Esophagus muscularis mucosa (tissue), 4 donors: ENCODE data around the gene LMF1. TPM values are rescaled to one million over a fixed set of nuclear protein-coding genes. Genes with fewer than 3 reads are reported as not detected.

Source experiments
- DNase-seq: peaks from one replicate; pipeline ENCODE4 v3.0.0-alpha.2; 2017; ENCODE audit errors: extremely low spot score
- H3K27ac ChIP-seq, 4 donors: fragments of 200-600 bp; sonication (generic); replicated peaks in 1 of 4; 1 replicate in 3 of 4; 2 replicates in 1 of 4; pipeline ENCODE4 v1.5.1; 2016 to 2019; ENCODE audit warnings: mild to moderate bottlenecking in 1 of 4
- H3K27me3 ChIP-seq, 4 donors: fragments of 200-600 bp; sonication (generic); one replicate each; pipeline versions ENCODE4 v1.5.1 to v1.6.0; 2016 to 2019
- H3K36me3 ChIP-seq, 4 donors: fragments of 200-600 bp; sonication (generic); one replicate each; pipeline ENCODE4 v1.5.1; 2016 to 2019
- H3K4me1 ChIP-seq, 4 donors: fragments of 200-600 bp; sonication (generic); one replicate each; pipeline ENCODE4 v1.5.1; 2016 to 2019
- H3K4me3 ChIP-seq, 4 donors: fragments of 200-600 bp; sonication (generic); 1 replicate in 2 of 4; 2 replicates in 2 of 4; pipeline ENCODE4 v1.5.1; 2016 to 2019; ENCODE audit warnings: mild to moderate bottlenecking in 4 of 4, moderate library complexity in 1 of 4
- H3K9me3 ChIP-seq, 4 donors: fragments of 200-600 bp; sonication (generic); 1 replicate in 3 of 4; 2 replicates in 1 of 4; pipeline ENCODE4 v1.5.1; 2016 to 2019
- CTCF ChIP-seq, 3 experiments: fragments of 200-600 bp in 2 of 3; fragments of 450-650 bp in 1 of 3; sonication (generic) in 2 of 3; IDR thresholded peaks; one replicate each; pipeline ENCODE4 v1.5.1; 2017 to 2019; ENCODE audit warnings: antibody characterized with exemption in 3 of 3, mild to moderate bottlenecking in 2 of 3, moderate library complexity in 1 of 3
- EP300 ChIP-seq: sonication (generic); formaldehyde crosslinking; IDR thresholded peaks from one replicate; pipeline ENCODE4 v1.6.1; 2017; ENCODE audit warnings: antibody characterized with exemption
- POLR2A ChIP-seq: fragments of 450-650 bp; IDR thresholded peaks from one replicate; pipeline ENCODE4 v1.6.1; 2017; ENCODE audit warnings: antibody characterized with exemption, moderate library complexity, mild to moderate bottlenecking, low read depth
- POLR2AphosphoS5 ChIP-seq, 2 donors: sonication (generic); formaldehyde crosslinking; IDR thresholded peaks; one replicate each; pipeline ENCODE4 v1.6.1; 2017; ENCODE audit warnings: antibody characterized with exemption in 2 of 2
- WGBS: methylation state at CpG from one replicate; pipeline ENCODE4 v1.1.5; 2018; 5-methylcytosine and 5-hydroxymethylcytosine counted together
- intact Hi-C: fragments of 100-400 bp; cut with DNase I; formaldehyde crosslinking; loops from one replicate; pipeline ENCODE4 v1.15.1; 2023
- total RNA-seq, 4 donors: library from RNA; depleted of rRNA; stranded (reverse); fragments of >200 nt; gene quantifications; one replicate each; pipeline versions ENCODE4 v1.1.0 to v1.2.1, GENCODE V29; 2016

LMF1 gene
- total RNA-seq, 4 donors from 2014 or later: 14.5 to 32.0 (median 23.8) TPM

DNA sequence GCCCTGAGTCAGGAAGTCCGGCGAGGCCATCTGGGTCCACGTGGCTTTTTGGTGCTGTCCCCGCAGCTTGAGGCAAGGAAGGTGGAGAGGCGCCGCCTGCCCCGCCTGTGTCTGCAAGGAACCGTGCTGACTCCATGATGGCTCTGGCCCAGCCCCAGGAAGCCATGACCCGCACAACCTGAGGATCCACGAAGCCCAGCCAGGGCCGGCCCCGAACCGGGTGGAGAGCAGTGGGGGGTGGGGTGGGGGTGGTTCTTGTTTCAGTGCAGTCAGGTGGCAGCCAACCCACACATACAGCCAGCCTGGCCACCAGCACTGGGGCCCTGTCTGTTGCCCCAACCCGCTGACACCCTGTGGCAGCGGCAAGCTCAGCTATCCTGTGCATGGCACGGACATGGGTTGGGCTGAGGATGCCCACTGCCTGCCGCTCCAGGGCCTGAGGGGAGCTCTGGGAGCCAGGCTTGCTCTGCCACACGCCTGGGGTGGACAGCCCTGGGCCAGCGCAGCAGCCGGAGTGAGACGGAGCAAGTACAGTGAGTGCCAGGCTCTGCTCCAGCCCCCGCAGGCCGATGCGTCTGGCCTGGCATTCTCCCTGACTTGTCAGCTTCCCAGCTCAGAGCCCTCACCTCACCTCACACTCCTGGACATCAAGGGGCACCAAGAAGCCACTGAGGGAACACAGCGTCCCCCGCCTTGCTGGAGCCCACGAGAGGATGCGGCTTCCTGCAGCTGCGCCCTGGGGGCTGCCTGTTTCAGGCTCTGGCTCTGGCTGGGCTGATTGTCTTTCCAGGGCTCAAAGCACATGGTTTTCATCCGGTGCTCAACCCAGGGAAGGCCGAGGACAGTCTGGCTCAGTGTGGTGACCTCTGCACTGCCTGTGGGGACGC lies 68.8 kb downstream of the LMF1 start:
- intact Hi-C loops: no loop called here
- WGBS: 82% methylated on average over 19 of the region's 32 CpGs
- Histone ChIP-seq H3K4me1 (no peaks in the 10 kb centered on the region), H3K27ac (no peak overlapping the region), H3K9me3 (peaks cover 0 to 10% (median 4%) of the 10 kb centered on the region in 4 donors), H3K27me3 (no peaks in the 10 kb centered on the region), H3K4me3 (no peak overlapping the region), H3K36me3 (peaks cover 1 to 43% (median 18%) of the 10 kb centered on the region in 4 donors)
- DNase-seq: no peak
- TF ChIP-seq POLR2AphosphoS5 (IDR thresholded peaks at IDR 0.05) (no peak), POLR2A (no peak), CTCF (IDR thresholded peaks at IDR 0.05) (no peak), EP300 (no peak)

- TF ChIP-seq POLR2A: no peak
- no peak for TF ChIP-seq CTCF (IDR thresholded peaks at IDR 0.05)
- no peak for TF ChIP-seq EP300
- no peak for TF ChIP-seq POLR2AphosphoS5 (IDR thresholded peaks at IDR 0.05)
- peaks cover 0 to 2% (median 0%) of the 10 kb centered on the region in 4 donors for H3K9me3 ChIP-seq
- H3K4me1 ChIP-seq: no peaks in the 10 kb centered on the region
- H3K4me3 ChIP-seq: no peak overlapping the region
- H3K27ac ChIP-seq: no peak overlapping the region
- intact Hi-C loops: no loop called here
- no peak for DNase-seq
- peaks cover 0 to 34% (median 15%) of the 10 kb centered on the region in 4 donors for H3K36me3 ChIP-seq
- H3K27me3 ChIP-seq: no peaks in the 10 kb centered on the region
- 79% methylated on average over 11 of the region's 11 CpGs for WGBS
Observed at GRCh38 chr16:901149-901548, 69.6 kb downstream of the LMF1 start.

DNA sequence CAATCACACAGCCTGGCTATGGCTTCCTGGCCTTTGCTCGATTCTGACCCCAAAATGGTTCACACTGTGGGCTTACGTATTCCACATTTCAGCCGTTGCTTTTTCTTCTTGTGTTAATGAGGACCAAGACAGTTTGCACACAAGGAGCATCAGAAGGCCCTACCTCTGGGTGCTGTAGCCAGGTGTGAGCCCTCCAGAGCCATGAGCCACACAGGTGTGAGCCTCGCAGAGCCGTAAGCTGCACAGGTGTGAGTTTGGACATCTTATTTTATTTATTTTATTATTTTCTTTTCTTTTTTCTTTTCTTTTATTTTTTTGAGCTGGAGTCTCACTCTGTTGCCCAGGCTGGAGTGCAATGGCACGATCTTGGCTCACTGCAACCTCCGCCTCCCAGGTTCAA lies 70.6 kb downstream of the LMF1 start:
- Histone ChIP-seq H3K27me3 (no peaks in the 10 kb centered on the region), H3K9me3 (no peaks in the 10 kb centered on the region), H3K36me3 (peaks cover 0 to 28% (median 15%) of the 10 kb centered on the region in 4 donors), H3K27ac (no peak overlapping the region), H3K4me3 (no peak overlapping the region), H3K4me1 (no peaks in the 10 kb centered on the region)
- TF ChIP-seq POLR2AphosphoS5 (IDR thresholded peaks at IDR 0.05): no peak
- no peak for TF ChIP-seq POLR2A
- no peak for TF ChIP-seq CTCF (IDR thresholded peaks at IDR 0.05)
- TF ChIP-seq EP300: no peak
- no peak for DNase-seq
- 96% methylated on average over 7 of the region's 7 CpGs for WGBS
- intact Hi-C loops: no loop called here

- Histone ChIP-seq H3K27ac (no peak overlapping the region), H3K9me3 (no peaks in the 10 kb centered on the region), H3K4me1 (no peaks in the 10 kb centered on the region), H3K27me3 (no peaks in the 10 kb centered on the region), H3K36me3 (peaks cover 0 to 24% (median 15%) of the 10 kb centered on the region in 4 donors), H3K4me3 (no peak overlapping the region)
- 96% methylated on average over 24 of the region's 24 CpGs for WGBS
- DNase-seq: no peak
- intact Hi-C loops: no loop called here
- no peak for TF ChIP-seq POLR2AphosphoS5 (IDR thresholded peaks at IDR 0.05)
- no peak for TF ChIP-seq CTCF (IDR thresholded peaks at IDR 0.05)
- TF ChIP-seq POLR2A: no peak
- TF ChIP-seq EP300: no peak
Observed at GRCh38 chr16:899683-900060, 71.1 kb downstream of the LMF1 start.
